Fibroblast of villous mesenchyme (primary cell): ENCODE data around the gene TOMM7. TPM values are rescaled to one million over a fixed set of nuclear protein-coding genes. Genes with fewer than 3 reads are reported as not detected.

Source experiments
- DNase-seq: peaks from one replicate; pipeline ENCODE4 v3.0.0-alpha.2; 2010; ENCODE audit warnings: low read depth
- H3K4me3 ChIP-seq: 2 replicates; pipeline ENCODE4 v1.5.1; 2011; ENCODE audit warnings: low read depth, mild to moderate bottlenecking, low read length
- CTCF ChIP-seq: IDR thresholded peaks from 2 replicates; pipeline ENCODE4 v1.5.1; 2012; ENCODE audit warnings: low read depth, mild to moderate bottlenecking, low read length; ENCODE audit not compliant: insufficient read depth
- total RNA-seq: library from RNA; depleted of rRNA; stranded (reverse); fragments of >200 nt; gene quantifications from 2 replicates; pipeline ENCODE4 v1.2.3, GENCODE V29; 2012

TOMM7 gene
- total RNA-seq: 135 and 149 TPM in 2 replicates

GRCh38 chr7:22822486-22823141 lies at the start of gene TOMM7:
Gene TOMM7 (minus strand): TSS chr7:22822849. CDS start chr7:22822779, 70 bp downstream.
- peak; percentile 28 for TF ChIP-seq CTCF
- DNase-seq: peak; percentile 97
- peak within 1 kb of the TSS; percentile 82 for H3K4me3 ChIP-seq

GRCh38 chr7:22872096-22872807 lies 49.6 kb upstream of the TOMM7 start:
- no peak for TF ChIP-seq CTCF
- DNase-seq: no peak
- H3K4me3 ChIP-seq: no peak overlapping the region

- H3K4me3 ChIP-seq: no peak overlapping the region
- TF ChIP-seq CTCF: no peak
- DNase-seq: no peak
Observed at GRCh38 chr7:22871661-22872060, 49.0 kb upstream of the TOMM7 start.

GRCh38 chr7:22868509-22868908 lies 45.9 kb upstream of the TOMM7 start:
- no peak for TF ChIP-seq CTCF
- DNase-seq: no peak
- no peak overlapping the region for H3K4me3 ChIP-seq

GRCh38 chr7:22867589-22867988 lies 44.9 kb upstream of the TOMM7 start:
- TF ChIP-seq CTCF: no peak
- DNase-seq: no peak
- no peak overlapping the region for H3K4me3 ChIP-seq

- H3K4me3 ChIP-seq: no peak overlapping the region
- TF ChIP-seq CTCF: no peak
- peak; percentile 60 for DNase-seq
Observed at GRCh38 chr7:22867003-22867402, 44.4 kb upstream of the TOMM7 start.
